GM18498 (cell line): Measurements from ENCODE around the gene HELB.

Experiments
- ATAC-seq: cut with Tn5 transposase; IDR thresholded peaks from one replicate; pipeline ENCODE4 v1.9.1; 2021; ENCODE audit warnings: mild to moderate bottlenecking, moderate library complexity; ENCODE audit not compliant: unreplicated experiment

Gene HELB

DNA sequence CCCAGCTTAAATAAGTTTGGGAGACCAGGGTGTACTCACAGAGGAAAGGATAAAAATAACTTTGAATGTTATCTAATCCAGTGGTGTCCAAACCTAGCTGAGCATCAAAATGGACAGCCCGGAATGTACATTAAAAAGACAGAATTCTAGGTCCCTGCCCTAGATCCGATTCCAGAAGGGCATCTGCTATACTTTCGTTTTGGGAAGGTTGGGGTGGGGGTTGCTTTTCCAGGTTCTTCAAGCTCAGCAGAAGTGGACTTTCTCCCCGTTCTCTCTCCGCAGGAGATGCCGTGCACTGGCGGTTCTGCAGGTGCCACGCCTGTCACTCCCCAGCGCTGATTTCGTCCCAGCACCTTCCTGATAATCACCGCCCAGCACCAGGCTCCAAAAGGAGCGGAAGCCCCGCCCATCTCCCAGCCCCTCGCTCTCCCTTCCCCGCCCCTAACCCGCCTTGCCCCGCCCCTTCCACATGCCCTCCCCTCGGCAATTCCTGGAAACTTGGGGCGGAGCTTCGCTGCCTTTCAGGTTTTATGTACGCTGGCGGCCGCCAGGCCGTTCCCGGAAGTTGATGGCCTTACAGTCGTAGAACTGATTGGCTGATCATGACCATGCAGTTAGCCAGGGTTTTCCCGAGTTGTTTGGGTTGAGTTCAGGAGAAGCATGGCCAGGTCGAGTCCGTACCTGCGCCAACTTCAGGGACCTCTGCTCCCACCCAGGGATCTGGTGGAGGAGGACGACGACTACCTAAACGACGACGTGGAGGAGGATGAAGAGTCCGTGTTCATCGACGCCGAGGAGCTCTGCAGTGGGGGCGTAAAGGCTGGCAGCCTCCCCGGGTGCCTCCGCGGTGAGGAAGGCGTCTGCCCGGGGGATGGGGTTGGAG lies at the start of gene HELB:
TSS of gene HELB (plus strand) at position 550 of the 883 bp plus-strand sequence. CDS start at position 661, 111 bp downstream.
- ATAC-seq = peak; percentile 95

DNA sequence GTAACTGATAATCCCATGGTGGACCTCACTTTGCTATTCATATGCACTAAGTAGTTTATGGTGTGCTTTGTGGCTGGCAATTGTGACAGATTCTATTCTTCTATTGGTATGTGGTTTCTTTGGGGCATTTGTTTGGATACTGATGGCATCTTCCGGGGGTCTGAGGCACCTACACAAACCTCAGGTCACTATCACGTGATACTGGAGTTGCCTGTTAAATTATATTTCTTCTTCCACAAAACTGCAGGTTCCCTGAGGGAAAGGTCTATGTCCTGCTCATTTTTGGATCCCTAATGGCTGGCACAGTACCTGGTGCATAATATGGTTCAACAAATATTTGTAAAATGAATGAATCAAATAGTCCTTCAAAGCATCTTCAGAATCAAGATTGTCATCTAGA lies 49.5 kb upstream of the HELB start:
- ATAC-seq = no peak

DNA sequence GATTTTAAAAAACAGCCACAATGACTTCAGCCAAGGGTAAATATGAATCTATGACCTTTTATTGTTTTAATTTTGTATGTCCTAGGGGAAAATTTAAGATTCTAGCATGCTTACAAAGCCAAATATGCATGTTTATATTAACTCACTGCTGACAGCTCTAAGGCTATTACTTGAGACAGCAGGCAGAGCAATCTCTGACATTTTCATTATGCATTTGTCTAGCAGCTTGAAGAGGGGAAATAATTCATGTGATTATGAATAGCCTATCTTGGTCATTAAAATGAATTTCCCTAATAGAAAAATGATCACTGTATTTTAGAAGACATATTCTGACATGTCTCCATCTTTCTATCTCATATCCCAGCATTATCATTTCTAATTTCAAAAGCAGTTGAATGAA lies 46.6 kb upstream of the HELB start:
- ATAC-seq = no peak

DNA sequence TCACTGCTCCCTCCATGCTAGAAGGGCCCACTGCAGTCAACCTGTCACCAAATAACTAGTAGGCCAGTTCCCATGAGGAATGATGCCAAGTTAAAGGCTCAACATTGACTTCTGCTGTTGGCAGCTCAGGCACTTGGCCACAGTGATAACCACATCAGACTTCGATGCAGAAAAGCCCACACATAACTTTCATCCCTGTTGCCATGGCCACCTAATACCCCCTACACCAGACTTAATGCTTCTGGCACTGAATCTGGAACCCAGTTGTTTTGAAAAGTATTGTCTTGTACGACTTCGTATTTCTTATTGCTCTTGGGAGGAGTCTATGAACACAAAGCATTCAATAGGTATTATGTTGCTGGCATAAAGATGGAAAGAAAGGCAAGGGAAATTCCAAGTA lies 44.3 kb upstream of the HELB start:
- no peak for ATAC-seq

DNA sequence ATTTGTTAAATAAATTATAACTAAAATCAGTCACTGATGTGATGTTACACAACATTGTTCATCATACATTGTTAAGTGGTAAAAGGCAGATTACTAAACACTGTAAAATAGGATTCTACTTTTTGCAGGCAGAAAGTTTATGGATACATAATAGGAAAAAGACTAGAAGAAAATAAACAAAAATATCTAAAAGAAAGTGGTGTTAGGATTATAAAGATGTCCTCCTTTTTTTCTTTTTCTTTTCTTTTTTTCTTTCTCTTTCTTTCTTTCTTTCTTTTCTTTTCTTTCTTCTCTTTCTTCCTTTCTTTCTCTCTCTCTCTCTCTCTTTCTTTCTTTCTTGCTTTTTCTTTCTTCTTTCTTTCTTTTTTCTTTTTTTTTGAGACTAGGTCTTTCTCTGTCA lies 39.6 kb upstream of the HELB start:
- ATAC-seq = no peak

DNA sequence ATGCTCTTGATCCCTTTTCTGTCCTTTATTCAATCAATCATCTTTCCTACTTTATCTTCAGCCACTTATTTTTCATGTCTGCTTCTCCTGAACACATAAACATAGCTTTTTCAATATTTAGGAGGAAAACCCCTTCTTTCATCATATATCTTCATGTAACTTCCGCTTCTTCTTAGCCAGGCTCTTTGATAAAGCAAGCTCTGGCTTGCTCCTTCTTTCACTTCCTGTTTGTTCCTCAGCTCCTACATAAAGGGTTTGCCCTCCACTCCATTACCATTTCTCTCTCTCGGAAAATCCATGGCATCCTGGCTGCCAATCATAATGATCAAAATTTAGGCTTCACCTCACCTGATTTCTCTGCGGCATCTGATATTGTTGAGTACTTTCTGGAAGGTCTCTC lies 33.7 kb upstream of the HELB start:
- ATAC-seq = no peak

DNA sequence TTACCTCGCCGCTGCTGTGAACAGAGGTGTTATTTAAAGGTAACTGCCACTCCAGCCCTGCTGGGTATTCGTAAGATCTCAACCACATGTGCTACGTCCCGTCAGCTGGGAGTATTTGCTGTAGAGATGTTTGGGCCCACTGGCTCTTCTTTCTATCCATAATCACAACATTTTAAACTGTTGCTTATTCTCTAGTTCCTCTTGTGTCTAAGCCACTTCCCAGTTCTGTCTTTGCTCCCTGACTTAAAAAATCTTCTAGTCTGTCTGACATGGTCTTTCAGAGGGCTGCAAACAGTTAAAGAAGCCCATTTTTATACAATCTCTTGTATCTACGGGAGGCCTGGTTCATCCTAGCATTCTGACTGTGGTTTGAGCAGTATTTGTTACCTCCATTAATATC lies 33.2 kb upstream of the HELB start:
- no peak for ATAC-seq

DNA sequence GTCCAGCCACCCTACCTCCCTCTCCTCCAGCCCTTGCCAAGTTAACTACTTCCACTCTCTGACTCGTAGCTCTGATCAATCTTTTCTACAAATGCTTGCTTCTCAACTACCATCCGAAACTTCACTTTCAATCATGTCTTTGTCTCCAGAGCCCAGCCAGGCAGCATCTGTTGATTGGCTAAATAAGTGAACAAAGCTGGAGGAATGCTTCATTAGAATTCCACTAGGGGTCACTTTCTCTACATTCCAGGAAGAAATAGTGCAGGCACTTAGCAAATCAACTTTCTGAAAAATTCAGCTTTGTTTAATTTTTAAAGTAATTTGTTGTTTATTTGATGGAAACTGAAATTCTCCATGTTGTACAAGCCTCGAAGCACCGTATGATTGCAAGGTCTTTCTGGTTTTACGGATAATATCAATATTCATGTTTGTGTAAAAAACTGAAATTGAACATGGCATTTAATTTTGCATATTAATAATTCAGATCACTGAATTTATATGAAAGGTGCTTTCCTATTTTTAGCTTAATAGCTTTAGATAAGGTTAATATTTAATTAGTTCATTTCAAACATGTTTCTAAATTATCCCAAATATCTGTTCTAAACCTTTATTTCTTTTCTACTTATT lies 32.4 kb upstream of the HELB start:
- ATAC-seq = peak; percentile 55

DNA sequence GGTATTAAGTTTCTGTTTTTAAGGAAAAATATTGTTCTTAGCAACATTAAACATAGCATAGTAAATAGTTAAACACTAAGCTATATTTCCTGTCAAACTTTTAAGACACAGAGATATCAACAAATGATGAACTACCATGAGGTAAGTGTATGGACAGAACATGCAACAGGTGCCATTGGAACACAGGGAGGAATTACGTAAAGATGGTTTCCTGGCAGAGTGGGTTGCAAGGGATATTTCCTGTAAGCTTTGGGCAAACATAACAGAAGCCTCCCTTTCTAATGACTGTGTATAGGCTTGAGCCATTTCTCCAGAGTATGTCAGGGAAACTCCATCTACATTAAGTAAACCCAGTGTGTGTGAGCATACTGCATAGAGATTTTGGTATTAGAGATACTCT lies 31.7 kb upstream of the HELB start:
- ATAC-seq = no peak

DNA sequence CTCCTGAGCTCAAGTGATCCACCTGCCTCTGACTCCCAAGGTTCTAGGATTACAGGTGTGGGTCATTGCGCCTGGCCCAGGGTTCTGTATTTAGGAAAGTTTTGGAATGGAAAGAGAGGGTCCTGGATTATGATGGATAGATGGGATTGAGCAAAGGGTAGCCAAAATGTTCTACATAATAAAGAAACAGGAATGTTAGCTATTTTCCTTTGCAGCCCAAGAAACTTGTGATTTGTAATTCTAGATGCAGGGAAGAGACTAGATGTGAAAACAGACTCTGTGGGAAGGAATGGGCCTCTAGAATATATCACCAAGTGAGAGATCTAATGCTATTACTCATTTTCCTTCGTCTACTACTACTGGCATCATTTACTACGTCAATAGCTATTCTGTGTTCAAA lies 29.6 kb upstream of the HELB start:
- ATAC-seq = no peak

DNA sequence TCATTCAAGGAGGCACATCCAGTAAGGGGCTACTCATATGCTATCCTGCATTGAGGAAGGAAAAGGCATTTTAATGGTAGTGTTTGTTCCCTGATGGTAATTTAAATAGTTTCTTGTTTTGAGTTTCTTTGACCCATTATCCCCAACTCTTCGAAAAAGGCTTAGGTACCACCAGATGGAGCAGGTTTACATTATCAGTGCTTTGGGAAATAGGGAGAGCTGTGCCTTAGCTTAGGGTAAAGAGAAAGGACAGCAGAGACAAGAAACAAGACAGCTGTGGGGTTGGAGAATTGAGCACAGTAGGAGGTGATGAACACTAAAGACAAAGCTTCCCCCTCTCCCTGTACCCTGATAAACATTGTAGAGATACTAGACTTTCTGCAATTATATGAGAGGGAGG lies 29.1 kb upstream of the HELB start:
- ATAC-seq = no peak

DNA sequence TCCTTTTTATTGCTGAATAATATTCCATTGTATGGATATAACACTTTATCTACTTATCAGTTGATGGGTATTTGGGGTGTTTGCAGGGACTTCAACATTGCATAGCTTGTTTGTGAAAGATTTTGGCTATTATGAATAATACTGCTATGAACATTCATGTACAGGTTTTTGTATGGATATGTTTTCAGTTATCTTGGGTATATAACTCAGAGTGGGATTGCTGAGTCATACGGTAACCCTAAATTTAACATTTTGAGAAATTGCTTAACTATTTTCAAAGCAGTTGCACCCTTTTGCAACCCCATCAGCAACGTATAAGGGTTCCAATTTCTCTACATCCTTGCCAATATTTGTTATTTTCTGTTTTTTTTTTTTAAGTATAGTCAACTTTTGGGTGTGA lies 27.3 kb upstream of the HELB start:
- ATAC-seq = no peak

DNA sequence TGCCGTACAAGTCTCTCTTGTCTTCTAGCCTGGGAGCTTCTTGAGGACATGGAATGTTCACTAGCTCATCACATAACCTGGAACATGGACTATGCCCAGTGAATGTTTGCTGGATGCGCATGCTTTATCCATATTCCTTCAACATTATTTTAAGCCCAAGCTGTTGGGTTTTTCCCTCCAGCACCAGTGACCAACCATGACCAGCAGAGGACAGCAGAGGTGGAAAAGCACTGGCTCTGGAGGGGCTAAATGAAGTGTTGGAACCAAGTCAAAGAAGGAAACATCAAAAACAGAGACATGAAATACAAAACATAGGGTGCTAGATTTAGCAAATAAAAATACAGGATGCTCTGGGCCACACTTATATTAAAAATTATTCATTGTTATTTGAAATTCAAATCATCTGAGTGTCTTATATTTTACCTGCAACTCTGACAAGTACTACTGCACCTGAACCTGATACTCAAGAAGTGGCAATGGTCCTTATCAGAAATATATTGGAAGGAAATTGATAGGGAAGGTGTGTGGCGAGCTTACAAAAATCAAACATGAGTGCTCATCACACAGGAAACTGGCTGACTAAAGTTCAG lies 23.1 kb upstream of the HELB start:
- ATAC-seq = no peak

DNA sequence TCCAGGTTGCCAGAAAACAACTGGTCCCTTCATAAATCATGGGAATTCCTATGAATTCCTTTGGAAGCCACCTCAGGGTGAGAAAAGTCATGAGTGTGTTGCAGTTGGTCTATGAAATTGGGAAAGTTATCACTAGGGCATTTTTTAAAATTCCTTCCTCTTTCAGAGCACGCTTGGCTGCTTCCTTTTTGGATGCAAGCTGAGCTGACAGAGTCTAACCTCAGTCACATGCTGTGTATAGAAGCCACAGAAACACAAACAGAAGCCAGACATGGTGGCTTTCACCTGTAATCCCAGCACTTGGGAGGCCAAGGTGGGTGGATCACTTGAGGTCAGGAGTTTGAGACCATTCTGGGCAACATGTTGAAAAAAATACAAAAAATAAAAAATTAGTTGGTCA lies 21.7 kb upstream of the HELB start:
- no peak for ATAC-seq

DNA sequence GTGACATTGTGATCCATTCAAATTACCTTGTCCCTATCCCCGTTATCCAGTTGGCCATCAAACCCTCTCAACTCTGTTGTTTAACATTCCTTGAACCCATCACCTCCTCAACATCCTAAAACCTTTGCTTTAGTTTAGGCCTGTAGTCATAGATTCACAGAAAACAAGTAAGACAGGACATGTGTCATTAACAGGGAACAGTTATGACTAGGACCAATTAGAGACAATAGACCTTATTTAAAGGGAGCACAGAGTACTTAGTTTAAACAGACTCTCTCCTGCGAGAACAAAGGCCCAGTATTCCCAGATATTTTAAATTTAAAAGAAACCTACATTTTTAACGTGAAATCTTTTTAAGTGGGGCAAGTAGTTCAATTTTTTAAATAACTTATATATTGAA lies 20.0 kb upstream of the HELB start:
- ATAC-seq = no peak

DNA sequence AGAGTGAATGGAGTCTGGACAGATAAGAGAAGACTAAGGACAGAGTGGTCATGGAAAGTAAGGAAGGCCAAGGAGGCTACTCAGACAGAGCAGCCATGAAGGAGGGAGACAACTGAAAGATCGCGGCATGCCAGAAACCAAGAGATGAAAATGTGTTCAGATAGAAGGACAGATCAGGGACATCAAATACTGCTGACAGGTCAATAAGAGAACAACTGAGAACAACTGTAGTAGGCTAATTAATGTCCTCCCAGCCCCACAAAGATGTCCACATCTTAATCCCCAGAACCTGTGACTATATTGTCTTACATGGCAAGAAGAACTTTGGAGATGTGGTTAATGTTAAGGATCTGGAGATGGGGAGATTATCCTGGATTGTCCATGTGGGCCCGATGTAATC lies 15.0 kb upstream of the HELB start:
- no peak for ATAC-seq

DNA sequence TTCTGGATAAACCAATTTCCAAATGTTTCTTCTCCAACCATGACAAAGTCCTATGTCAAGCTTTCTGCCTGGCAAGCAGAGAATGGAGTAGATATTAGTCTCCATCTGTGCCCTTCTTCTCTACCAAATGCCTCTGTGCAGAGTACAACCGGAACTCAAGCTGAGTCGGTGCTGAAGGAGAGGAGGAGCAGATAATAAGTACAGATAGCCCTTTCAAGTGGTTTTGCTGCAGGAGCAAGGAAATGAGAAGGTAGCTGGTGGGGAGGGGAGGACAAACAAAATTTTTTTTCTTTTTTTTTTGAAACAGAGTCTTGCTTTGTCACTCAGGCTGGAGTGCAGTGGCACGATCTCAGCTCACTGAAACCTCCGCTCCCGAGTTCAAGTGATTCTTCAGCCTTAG lies 14.2 kb upstream of the HELB start:
- ATAC-seq = no peak

DNA sequence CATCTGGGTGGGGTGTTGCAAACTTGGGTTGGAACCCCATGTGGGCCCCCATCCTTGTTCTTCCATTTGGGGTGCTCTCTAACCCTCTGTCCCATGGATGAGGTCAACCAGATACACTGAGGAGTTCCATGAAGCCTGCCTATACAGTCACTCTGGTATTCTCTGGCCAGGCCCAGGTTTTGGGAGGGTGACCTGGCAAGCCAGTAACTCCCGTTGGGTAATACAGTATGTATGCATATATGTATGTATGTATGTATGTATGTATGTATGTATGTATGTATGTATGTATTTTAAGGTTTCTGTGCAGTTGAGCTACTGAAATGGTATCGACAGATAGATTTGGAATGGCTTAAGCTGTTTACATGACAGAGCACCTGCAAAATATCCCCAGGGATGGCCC lies 12.8 kb upstream of the HELB start:
- ATAC-seq = no peak

DNA sequence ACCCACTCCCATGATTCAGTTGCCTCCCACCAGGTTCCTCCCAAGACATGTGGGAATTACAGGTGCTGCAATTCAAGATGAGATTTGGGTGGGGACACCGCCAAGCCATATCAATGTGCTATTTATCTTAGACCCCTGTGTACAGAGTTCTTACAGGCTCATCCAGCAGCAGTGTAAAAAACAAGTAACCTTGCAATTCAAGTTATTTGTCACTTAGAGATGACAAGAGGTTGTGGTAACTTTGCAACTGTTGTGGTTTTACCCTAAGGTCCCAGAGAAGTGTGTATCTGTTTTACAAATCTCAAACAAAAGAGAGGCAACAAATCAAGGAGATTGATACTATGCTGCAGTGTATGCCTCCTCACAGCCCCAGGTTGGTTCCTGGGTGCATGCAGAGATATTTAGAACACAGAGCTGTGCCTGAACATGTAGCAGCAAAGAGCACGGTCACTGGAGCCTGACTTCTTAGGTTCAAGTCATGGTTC lies 11.5 kb upstream of the HELB start:
- no peak for ATAC-seq

DNA sequence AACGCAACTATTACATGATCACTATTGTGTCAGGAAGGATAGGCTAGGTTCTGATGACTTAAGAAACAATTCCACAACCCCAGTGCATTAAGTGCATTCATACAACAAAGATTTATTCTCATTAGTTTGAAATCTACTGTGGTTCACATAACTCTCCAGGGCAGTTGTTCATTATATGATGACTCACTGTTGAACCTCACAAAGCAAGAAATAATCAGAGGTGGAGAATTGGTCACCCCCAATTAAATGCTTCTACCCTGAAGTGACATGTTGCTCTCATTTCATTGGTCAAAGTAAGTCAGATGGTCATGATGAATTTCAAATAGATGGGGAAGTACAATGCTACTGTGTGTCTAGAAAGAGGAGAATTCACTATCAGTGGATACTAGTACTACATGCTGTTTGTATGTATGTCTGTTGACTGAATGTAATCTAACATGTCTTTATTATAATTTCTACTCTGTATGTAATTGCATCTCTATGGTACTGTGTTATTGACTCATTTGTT lies 6.1 kb upstream of the HELB start:
- no peak for ATAC-seq

DNA sequence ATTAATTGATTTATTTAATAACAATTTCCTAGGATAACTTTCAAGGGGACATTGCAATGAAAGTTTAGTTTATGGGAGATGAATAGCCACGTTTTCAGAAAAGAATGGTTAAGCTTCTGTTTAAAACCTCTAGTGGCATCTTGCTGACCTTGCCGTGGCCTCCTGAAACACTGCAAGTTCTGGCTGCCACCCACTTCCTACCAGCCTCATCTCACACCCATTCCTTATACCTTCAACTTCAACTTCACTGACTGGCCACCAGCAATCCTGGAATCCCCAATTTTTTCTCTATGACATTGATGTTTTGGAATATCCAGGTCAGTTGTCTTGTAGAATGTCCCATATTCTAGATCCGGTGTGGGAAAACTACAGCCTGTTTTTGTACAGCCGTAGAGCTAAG lies 5.2 kb upstream of the HELB start:
- no peak for ATAC-seq

DNA sequence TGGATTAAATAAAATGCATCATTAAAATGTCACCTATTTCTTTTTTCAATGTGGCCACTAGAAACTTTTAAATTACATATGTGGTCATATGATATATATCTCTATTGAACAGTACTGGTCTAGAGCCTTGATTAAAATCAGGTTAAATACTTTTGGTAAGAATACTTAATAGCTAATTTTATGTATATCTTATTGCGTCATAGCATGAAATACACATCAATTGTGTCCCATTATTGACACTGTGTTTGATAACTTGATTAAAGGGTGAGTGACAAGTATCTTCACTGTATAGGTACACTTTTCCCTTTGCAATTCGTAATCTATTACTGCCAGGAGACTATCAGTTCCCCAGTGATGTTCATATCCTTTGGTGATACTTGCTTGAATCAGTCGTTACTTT lies 4.4 kb upstream of the HELB start:
- no peak for ATAC-seq
